ENCODE data around the gene ATMIN.

DNA sequence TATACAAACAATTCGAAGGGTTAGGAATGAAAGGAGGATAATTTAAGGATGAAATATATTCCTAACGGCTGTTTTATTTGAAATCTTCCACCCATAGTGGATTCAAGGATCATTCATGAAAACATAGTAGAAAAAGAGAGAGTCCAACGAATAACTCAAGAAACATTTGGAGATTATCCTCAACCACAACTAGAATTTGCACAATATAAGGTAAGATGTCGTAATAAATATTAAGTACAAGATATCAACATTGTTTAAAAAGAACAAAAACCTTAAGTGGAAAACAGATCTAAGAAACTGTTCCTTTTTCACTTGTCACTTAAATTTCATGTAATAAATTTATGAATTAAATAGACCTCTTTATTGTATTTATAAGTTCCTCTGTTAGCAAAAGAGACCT lies 9.2 kb upstream of the ATMIN start:
- TF ChIP-seq, protein P1, sequence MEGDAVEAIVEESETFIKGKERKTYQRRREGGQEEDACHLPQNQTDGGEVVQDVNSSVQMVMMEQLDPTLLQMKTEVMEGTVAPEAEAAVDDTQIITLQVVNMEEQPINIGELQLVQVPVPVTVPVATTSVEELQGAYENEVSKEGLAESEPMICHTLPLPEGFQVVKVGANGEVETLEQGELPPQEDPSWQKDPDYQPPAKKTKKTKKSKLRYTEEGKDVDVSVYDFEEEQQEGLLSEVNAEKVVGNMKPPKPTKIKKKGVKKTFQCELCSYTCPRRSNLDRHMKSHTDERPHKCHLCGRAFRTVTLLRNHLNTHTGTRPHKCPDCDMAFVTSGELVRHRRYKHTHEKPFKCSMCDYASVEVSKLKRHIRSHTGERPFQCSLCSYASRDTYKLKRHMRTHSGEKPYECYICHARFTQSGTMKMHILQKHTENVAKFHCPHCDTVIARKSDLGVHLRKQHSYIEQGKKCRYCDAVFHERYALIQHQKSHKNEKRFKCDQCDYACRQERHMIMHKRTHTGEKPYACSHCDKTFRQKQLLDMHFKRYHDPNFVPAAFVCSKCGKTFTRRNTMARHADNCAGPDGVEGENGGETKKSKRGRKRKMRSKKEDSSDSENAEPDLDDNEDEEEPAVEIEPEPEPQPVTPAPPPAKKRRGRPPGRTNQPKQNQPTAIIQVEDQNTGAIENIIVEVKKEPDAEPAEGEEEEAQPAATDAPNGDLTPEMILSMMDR (IDR thresholded peaks at IDR 0.05), result no peak
- no peak for TF ChIP-seq EZH2 (IDR thresholded peaks at IDR 0.05; ENCODE audit: borderline replicate concordance, insufficient read depth, low read depth, low read length, poor library complexity, severe bottlenecking)

Data from B cell (primary cell).